HG02938 (cell line): ENCODE measurements around the gene GTSE1.
"Not testable (repeated sequence)": the region's sequence is repeated elsewhere in the genome, so short reads cannot be mapped to it uniquely, and the experiment has no call there.

ENCODE experiments used
- ATAC-seq: cut with Tn5 transposase; IDR thresholded peaks from one replicate; pipeline ENCODE4 v1.9.1; 2021; ENCODE audit warnings: mild to moderate bottlenecking, moderate library complexity; ENCODE audit not compliant: unreplicated experiment

The GTSE1 gene

GRCh38 chr22:46296257-46297150 lies at the start of gene GTSE1:
TSS of gene GTSE1 (plus strand) at chr22:46296870. CDS start at chr22:46297401, 531 bp downstream.
- peak; percentile 90 for ATAC-seq

DNA sequence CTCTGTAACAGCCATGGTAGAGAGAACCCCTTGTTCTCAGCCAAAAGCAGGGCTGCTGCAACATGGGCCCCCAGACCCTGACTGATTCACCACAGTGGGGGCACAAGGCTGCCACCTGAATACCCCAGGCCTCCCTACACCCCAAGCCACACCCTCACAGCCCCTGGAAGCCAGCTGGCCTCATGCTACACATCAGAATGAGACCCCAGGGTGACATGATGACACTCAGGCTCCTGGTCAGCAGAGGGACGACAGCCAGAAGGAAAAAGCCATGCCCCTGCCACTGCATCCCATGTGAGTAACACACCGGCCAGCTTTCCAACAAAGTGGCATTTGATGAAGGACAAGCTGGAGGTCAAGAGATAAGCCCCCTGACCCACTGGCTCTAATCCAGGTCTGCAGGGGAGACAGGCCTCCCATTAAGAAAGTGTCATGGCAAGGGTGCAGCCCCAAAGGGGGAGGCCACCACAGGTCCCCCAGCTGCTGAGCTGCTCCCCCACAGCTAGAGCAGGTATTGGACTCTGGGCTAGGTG lies 49.2 kb upstream of the GTSE1 start:
- ATAC-seq: no peak

GRCh38 chr22:46250035-46250782 lies 46.5 kb upstream of the GTSE1 start, which contains the start of gene CDPF1:
TSS of gene CDPF1 (minus strand) at chr22:46250293. CDS start at chr22:46248284, 2,009 bp downstream.
- peak; percentile 66 for ATAC-seq

DNA sequence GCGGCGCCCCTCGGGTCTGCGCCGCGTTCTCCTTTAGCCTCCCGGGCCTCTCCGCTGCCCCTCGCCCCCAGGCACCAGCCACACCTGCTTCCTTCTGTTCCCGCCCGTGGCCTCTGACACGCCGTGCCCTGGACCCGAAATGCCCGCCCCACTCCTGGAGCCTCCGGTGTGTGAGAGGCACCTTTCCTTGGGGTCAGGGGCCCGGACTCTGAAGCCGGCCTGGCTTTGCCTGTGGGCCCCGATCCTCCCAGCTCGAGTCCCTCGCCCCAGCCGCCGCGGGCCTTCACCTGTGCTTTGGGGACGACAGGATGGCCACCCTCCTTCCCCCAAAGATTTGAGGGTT lies 45.9 kb upstream of the GTSE1 start:
- peak; percentile 20 for ATAC-seq

GRCh38 chr22:46251266-46251665 lies 45.4 kb upstream of the GTSE1 start:
- ATAC-seq: no peak

- no peak for ATAC-seq
Measured at GRCh38 chr22:46251816-46252380, 44.8 kb upstream of the GTSE1 start.

DNA sequence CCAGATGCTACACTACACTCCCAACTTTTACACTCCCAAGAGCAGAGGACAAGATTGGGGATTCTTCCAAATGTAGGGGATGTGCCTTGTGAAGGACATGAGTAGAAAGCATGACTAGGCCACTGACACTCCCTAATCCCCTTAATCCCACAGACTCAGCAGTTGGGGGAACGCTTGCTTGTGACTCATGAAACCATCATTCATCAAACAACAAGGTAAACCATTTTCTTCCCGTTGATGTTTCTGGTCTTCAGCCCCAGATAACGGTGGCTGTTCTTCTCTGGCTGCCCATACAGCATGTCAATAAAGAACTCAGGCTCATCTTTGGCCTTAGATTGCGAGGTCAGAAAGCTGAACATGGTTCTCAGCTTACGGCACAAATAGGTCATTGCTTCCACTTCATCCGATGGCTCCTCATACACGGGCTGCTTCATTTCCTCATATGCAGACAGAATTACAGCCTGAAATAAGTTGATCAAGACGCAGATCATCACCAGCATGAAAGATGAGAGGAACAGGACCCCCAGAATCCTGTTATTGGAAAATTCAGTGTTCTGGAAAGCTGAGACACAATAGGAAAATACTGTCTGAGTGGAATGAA lies 40.2 kb upstream of the GTSE1 start:
- ATAC-seq: no peak

DNA sequence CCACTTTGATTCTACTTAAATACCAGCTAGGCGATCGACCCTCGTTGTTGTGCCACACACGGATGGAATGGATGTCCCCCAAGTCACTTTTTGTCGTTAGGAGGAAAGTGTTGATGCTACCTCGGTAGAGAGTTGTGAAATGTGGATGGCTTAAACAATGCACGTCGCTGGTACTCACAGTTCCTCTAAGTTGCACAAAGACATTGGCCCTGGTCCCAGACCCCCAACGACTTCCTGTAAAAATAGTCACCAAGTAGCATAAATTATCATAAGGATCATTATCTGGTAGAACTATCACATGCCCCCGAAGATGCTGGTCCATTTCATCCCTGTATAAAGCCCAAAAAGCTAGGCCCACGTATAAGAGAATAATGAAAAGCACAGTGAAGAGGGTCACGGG lies 37.3 kb upstream of the GTSE1 start:
- ATAC-seq: no peak

DNA sequence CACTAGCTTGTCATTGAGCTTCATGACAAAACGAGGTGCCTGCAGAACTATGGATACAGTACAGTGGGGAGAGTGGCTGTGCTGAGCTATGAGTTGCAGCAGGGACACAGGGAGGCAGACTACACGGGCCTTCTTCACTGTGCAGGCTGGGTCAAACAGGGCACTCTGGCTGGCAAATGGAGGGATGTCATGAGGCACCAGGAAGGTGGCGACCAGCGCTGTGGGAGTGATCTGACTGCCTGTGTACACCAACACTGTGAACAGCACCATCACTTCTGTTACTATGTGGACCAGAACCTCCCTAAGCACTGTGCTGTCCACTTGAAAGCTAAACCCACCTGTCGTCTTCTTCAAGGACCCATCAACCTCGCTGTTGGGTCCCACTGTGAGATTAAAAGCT lies 36.6 kb upstream of the GTSE1 start:
- no peak for ATAC-seq

GRCh38 chr22:46262449-46263215 lies 34.0 kb upstream of the GTSE1 start:
- no peak for ATAC-seq

- no peak for ATAC-seq
Measured at GRCh38 chr22:46263216-46263590, 33.5 kb upstream of the GTSE1 start, which contains the start of gene PKDREJ. TSS of gene PKDREJ (minus strand) at chr22:46263343. CDS start at chr22:46263322, 21 bp downstream.

GRCh38 chr22:46264520-46264919 lies 32.1 kb upstream of the GTSE1 start:
- ATAC-seq: not testable (repeated sequence)

- ATAC-seq: not testable (repeated sequence)
Measured at GRCh38 chr22:46265627-46266026, 31.0 kb upstream of the GTSE1 start.

DNA sequence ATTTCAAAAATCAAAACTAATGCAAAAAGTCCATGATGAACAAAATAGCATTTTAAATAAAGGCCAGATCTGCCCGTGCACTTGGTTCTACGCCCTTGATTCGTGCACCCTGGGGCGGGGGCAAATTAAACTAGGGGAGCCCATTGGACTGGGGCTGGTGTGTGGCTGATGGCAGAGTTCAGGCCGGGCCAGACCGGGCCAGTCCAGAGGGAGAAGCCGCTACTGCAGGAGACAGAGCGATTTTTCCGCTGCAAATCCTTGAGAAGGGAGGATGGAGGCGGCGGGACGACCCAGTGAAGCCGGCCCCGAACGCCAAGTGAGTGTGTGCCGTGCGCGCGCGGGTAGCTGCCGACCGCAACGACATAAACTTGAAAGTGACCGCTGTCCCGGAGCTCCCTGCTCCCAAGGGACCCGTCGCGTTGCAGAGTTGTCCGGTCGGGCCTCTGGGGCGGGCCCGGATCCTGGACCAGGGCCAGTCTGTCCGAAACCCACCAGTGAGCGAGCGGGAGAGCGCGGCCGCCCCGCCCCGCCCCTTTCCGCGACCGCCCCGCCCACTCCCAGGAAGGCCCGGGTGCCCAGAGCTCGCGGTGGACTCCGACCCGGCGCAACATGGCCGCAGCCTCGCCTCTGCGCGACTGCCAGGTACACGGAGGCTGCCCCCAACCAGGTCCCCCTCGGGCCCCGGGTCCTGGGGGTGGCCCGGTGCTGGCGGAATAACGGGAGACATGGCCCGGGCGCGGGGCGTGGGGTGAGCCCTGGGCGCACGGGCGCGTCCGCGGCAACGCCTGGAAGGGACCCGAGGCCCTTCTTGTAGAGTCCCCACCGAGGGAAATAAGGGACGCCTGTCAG lies 29.0 kb upstream of the GTSE1 start, which contains the start of gene TTC38:
Gene TTC38, plus strand, starts transcription at position 578 of the 849 bp plus-strand sequence. Its CDS starts 32 bp downstream, at position 610.
- ATAC-seq: no peak

GRCh38 chr22:46269564-46269963 lies 27.1 kb upstream of the GTSE1 start:
- ATAC-seq: no peak

DNA sequence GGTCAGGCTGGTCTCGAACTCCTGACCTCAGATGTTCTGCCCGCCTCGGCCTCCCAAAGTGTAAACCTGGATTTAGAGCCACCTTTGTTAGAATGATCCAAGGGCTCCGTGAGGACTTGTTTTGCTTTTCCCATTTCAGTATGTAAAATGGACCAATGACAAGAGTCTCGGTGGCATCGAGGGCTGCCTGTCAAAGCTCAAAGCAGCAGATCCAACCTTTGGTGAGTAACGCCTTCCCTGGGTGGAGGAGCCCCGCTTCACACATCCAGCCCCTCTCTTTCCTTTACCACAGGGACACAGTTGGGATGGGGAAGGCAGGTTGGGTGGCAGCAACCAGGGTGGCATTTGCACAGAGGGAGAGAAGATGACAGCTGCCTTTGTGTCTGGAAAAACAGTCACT lies 24.5 kb upstream of the GTSE1 start:
- no peak for ATAC-seq

GRCh38 chr22:46272762-46273431 lies 23.8 kb upstream of the GTSE1 start:
- ATAC-seq: no peak

DNA sequence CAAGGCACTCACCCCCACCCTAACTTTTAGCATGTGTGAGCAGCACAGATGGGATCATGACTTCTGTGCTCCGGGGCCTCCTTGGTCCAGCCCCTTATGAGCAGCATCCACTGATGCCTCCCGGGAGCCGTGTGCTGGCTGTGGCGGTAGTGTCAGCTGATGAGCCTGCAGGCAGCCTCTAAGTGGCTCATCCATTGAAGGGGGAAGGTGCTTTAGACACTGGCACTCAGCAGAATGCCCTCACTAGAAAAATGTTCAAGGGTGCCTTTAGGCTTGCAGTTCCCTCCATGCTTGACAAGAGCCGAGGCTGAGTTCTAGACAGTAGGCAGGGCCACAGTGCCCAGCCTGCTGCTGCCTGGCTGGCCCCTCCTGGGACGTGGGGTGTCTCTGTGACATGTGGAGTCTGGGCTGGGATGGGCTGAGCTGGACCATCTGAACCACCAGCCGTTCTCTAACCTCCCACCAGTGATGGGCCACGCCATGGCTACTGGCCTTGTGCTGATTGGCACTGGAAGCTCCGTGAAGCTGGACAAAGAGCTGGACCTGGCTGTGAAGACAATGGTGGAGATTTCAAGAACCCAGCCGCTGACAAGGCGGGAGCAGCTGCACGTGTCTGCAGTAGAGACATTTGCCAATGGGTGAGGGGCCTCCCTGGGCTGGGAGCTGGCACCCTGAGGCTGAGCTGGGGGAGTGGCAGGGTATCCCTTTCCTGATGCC lies 23.1 kb upstream of the GTSE1 start:
- no peak for ATAC-seq
